NAMALWA (cell line): ENCODE results near the gene ANAPC5.
"Not testable (repeated sequence)": the region's sequence is repeated elsewhere in the genome, so short reads cannot be mapped to it uniquely, and the experiment has no call there.

ENCODE experiments used
- DNase-seq: peaks from one replicate; pipeline ENCODE4 v3.0.0-alpha.2; 2015; ENCODE audit warnings: low spot score

ANAPC5 gene

DNA sequence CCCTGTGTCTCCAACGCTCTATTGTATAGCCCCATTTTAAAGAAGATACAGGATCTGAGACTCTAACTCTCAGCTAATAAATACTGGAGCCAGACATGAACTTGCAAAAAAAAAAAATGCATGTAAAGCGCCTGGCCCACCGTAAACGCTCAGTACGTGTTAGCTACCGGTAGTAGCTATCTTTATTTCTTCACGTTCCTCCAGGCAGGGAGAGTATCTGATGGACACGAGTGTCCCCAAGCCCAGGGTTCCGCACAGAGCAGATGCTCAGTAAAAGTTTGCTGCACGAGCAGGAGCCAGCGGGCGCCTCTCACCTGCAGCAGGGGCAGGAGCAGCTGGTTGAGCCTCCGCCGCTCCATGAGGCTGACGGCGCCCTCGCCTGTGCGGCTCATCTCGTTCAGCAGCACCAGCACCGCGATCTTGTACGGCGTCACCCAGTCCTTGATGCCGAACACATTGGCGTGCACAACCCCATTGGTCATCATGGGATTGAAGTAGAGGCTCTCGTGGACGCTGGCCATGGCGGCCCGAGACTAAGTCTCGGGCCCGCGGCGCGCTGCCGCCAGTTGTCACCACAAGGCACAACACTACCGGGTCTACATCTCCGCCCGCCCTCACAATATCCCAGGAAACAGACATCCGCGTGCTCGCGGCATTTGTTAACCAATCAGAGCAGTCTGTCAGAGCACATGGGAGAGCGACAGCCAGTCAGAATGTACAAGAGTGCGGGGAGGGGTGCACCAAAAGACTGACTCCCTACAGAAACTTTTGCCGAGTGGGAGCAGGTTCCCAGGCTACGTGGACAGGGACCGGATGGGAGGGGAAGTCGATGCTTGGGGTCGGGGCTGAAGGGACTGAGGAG lies at the start of gene ANAPC5:
Gene ANAPC5, minus strand, starts transcription at position 592 of the 862 bp plus-strand sequence. Its CDS starts 71 bp downstream, at position 521.
- peak; percentile 99 for DNase-seq

DNA sequence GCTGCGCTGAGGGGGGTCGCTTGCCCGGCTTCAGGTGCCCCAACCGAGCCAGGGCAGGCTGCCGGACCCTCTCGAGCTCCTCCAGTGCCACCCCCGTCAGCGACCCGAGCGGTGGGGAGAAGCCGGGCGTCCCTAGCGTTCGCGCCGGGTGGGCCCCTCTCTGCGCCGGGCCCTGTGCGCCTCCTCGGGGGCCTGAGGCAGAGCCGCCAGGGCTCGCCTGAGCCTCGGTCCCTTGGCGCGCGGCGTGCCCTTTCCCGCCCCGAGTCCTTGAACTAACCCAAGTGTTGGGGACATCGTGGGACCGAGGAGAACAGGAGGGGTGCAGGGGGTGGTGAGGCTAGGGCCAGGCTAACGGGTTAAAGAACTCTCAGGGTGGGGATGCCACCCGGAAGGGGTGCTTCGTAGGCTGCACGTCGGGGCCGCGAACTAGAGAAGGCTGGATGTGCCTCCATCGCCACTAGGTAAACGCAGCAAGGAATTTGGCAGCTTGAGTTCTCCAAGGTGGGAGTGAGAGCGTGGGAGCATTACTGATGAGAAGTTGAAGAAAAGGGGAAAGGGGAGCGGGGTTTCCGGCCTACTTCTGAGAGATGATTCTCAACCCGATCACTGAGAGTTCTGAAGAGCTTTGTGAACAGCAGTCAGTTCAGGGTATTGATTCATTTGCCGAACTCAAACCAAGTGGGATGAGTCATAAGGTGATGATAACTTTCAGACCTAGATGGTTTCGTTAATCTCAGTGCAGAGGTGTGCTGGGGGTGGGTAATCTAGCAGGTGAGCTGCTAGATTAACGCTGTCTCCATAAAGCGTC lies 48.3 kb upstream of the ANAPC5 start:
- DNase-seq = peak; percentile 63

GRCh38 chr12:121399391-121400331 lies 47.5 kb upstream of the ANAPC5 start, which contains the start of gene RNF34:
Gene RNF34 (plus strand): TSS chr12:121400118. CDS start chr12:121400213, 95 bp downstream.
- DNase-seq = peak; percentile 99

DNA sequence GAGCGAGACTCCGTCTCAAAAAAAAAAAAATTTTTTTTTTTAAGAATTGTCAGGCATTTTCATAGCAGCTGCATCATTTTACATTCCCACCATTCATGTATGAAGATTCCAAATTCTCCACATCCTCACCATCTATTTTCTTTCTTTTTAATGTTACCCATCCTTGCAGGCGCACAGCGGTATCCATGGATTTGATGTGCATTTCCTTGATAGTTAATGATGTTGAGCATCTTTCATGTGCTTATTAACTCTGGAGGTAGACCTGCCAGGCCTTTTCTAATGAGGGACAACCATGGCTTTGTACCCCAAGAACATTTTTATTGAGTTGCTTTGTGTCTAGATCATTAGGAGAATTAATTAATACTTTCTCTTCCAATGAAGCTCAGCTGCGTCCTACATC lies 46.1 kb upstream of the ANAPC5 start:
- no peak for DNase-seq

- DNase-seq = no peak
These were observed 45.3 kb upstream of the ANAPC5 start for GRCh38 chr12:121397521-121397920.

GRCh38 chr12:121392325-121392716 lies 40.1 kb upstream of the ANAPC5 start:
- DNase-seq = no peak

DNA sequence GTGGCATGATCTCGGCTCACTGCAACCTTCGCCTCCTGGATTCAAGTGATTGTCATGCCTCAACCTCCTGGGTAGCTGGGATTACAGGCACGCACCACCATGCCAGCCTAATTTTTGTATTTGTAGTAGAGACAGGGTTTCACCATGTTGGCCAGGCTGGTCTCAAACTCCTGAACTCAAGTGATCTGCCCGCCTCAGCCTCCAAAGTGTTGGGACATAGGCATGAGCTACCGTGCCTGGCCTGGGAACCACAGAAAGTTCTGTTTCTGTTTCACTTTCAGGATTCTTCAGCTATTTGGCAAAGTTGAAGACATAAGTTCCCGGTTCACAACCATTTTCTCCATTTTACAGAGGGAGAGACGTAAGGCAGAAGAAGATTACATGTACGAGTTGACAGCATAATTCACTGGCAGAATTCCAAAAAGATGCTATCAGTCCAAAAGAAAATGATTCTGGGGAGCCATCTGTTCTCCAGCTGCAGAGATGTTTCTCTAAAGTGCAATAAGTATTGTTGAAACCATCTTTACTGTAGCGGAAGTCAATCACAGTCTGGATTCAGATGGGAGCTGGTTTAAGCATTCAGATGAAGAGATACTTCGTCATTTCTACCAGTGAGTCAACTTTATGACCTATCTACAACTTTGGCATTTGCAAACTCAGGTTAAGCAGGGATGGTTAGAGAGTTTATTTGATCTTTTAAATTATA lies 39.6 kb upstream of the ANAPC5 start:
- peak; percentile 26 for DNase-seq

GRCh38 chr12:121390856-121391255 lies 38.6 kb upstream of the ANAPC5 start:
- no peak for DNase-seq

GRCh38 chr12:121388421-121388981 lies 36.3 kb upstream of the ANAPC5 start:
- DNase-seq = no peak

- not testable (repeated sequence) for DNase-seq
These were observed 32.7 kb upstream of the ANAPC5 start for GRCh38 chr12:121384891-121385290.

GRCh38 chr12:121383601-121384021 lies 31.4 kb upstream of the ANAPC5 start:
- DNase-seq = no peak

DNA sequence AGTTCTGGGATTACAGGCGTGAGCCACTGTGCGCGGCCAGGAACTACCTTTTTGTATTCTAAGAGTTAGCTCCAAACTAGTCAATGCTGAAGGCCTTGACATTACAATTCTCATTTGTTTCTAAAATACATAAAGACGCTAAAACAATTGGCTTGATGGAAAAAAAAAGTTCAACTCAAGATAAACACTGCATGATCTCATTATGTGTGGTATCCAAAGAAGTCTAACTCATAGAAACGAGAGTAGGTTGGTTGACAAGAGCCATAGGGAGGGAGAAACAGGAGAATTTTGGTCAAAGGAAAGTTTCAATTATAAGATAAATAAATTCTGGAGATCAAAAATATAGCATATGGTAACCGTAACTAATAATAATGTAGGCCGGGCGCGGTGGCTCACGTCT lies 27.7 kb upstream of the ANAPC5 start:
- DNase-seq = no peak

DNA sequence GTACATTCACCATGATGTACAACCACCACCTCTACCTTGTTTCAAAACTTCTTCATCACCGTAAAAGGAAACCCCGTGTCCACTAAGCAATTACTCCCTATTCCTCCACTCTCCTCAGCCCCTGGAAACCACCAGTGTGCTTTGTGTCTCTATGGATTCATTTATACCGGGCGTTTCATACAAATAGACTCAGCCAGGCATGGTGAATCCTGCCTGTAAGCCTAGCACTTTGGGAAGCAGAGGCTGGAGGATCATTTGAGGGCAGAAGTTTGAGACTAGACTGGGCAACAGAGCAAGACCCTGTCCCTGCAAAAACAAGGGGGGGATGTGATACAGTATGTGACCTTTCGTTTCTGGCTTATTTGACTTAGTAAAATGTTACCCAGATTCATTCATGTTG lies 26.5 kb upstream of the ANAPC5 start:
- DNase-seq = no peak

DNA sequence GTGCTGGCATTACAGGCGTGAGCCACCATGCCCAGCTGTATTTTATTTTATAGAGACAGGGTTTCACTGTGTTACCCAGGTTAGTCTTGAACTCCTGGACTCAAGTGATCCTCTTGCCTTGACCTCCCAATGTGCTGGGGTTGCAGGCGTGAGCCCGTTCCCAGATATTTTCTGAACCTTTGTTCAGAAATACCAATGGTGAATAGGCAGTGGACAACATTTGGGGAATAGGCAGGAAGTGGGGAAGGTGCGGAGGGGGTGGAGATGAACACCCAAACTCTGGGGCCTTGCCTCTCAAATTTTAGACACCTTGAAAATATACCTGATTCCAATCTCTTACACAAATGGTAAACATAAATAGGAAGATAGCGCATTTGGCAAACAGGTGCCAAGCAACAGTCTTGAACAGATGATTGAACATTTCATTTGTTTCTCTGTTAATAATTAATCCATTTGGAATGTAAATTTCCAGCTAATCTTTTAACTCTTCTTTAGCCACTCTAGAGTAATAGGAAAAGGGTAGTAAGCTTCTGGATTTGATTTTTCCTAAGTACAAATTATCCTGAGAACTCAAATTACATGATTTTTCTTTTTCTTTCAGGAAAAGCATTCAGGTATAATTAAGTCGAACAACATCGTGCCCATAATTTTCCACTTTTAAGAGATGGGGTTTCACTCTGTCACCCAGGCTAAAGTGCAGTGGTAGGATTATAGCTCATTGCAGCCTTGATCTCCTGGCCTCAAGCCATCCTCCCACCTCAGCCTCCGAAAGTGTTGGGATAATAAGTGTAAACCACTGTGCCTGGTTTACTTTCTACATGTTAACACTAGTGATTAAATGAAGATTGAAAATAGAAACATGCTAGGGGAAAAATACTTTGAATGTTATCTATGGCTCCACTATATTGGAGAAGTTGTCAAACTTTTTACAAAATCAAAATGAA lies 24.8 kb upstream of the ANAPC5 start:
- no peak for DNase-seq

GRCh38 chr12:121374945-121375584 lies 22.9 kb upstream of the ANAPC5 start:
- DNase-seq = not testable (repeated sequence)

GRCh38 chr12:121374336-121374735 lies 22.1 kb upstream of the ANAPC5 start:
- not testable (repeated sequence) for DNase-seq

DNA sequence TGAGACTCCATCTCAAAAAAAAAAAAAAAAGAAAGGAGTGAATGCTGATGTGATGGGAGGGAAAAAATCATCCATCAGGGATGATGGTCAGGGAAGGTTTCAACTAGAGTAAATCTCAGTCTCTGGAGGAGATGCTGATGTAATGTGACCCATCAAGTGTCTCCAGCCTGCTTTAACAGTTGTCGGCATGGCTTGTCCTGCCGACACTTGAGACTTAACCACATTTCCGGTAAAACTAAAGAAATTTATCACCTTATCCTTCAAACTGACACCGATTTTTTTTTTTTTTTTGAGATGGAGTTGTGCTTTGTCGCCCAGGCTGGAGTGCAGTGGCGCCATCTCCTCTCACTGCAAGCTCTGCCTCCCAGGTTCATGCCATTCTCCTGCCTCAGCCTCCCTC lies 21.5 kb upstream of the ANAPC5 start:
- DNase-seq = no peak

- DNase-seq = no peak
These were observed 19.2 kb upstream of the ANAPC5 start for GRCh38 chr12:121371404-121371803.

DNA sequence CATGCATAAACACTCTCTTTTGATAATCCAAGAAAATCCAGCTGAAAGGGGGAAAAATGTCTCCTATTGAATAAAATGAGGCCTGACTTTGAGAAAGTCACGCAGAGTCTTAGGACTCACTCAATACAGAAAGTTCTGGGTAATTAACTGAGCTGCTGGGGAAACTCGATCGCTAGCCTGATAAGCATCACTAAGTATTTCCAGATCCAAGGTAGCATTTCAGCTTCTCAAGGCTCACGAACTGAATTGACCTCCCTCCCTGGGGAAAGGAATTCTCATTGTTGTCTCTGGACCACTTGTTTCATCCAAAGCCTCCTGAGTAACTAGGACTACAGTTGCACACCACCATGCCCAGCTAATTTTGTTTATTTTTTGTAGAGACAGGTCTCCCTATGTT lies 13.8 kb upstream of the ANAPC5 start:
- no peak for DNase-seq
